Activated CD8-positive, alpha-beta T cell treated with anti-CD3 and anti-CD28 coated beads, Interleukin-2, amount 10 ng/mL, durations not matched to agents 7 days and 5 days (primary cell): ENCODE measurements around the gene SHBG. TPM values are rescaled to one million over a fixed set of nuclear protein-coding genes. Genes with fewer than 3 reads are reported as not detected.

Experiments
- ATAC-seq: fragments of 150-1000 bp; cut with Tn5 transposase; one replicate; pipeline ENCODE4 v1.10.0; 2021; ENCODE audit warnings: moderate library complexity
- CTCF ChIA-PET: fragments of 350-600 bp; sonication (Branson Sonifier 250); formaldehyde crosslinking; loops from one replicate; lab custom pipeline; 2021; ENCODE audit warnings: antibody characterized with exemption; lab: Charles Lee
- POLR2A ChIA-PET: fragments of 350-600 bp; sonication (Branson Sonifier 250); formaldehyde crosslinking; loops from one replicate; lab custom pipeline; 2021; ENCODE audit warnings: antibody characterized with exemption; lab: Charles Lee
- DNase-seq: peaks from one replicate; pipeline ENCODE4 v3.0.0-alpha.2; 2020
- H3K27ac Mint-ChIP-seq: one replicate; pipeline ENCODE4 v1.8.0; 2021; ENCODE audit warnings: mild to moderate bottlenecking, mixed read lengths
- H3K27me3 Mint-ChIP-seq: one replicate; pipeline ENCODE4 v1.8.0; 2021; ENCODE audit warnings: low read depth, mixed read lengths
- H3K36me3 Mint-ChIP-seq: one replicate; pipeline ENCODE4 v1.8.0; 2021; ENCODE audit warnings: low read depth, mixed read lengths
- H3K4me1 Mint-ChIP-seq: one replicate; pipeline ENCODE4 v1.8.0; 2021; ENCODE audit warnings: low read depth, mixed read lengths
- H3K4me3 Mint-ChIP-seq: one replicate; pipeline ENCODE4 v1.8.0; 2021; ENCODE audit warnings: mild to moderate bottlenecking, mixed read lengths
- H3K9me3 Mint-ChIP-seq: one replicate; pipeline ENCODE4 v1.8.0; 2022; ENCODE audit warnings: mixed read lengths; ENCODE audit not compliant: insufficient read depth
- total RNA-seq, 2 experiments: library from RNA; stranded (reverse); gene quantifications; one replicate each; pipeline ENCODE4 v1.2.3, GENCODE V29; 2021

SHBG gene
- total RNA-seq = not detected

GRCh38 chr17:7629939-7630571 lies at the start of gene SHBG:
Gene SHBG, plus strand, starts transcription at chr17:7630135. Its CDS starts 38 bp downstream, at chr17:7630173.
- Mint-ChIP-seq H3K4me3 (no peak within 1 kb of the TSS), H3K36me3 (peaks cover 5% of the 10 kb centered on the region), H3K9me3 (no peaks in the 10 kb centered on the region), H3K27ac (no peak within 1 kb of the TSS), H3K4me1 (peaks cover 14% of the 10 kb centered on the region), H3K27me3 (no peaks in the 10 kb centered on the region)
- POLR2A ChIA-PET = interaction anchor here (9.6 kb wide), 1 partner anchor 57 kb away, joined by 101 read pairs; the partner anchor contains the start of genes TP53 and WRAP53
- CTCF ChIA-PET = interaction anchor here (0.9 to 7.5 kb wide), 4 partner anchors 15 to 584 kb away, joined by 3 to 129 read pairs (median 4); partner anchors contain the start of genes FXR2, TP53 and WRAP53
- no peak for DNase-seq
- no peak for ATAC-seq

GRCh38 chr17:7580604-7581575 lies 49.0 kb upstream of the SHBG start:
- DNase-seq (no peak), ATAC-seq (no peak)
- ChIA-PET CTCF (interaction anchor here (0.6 to 2.6 kb wide), 8 partner anchors 9 to 225 kb away, joined by 3 to 14 read pairs (median 3); partner anchors contain the start of genes SENP3, SOX15 and WRAP53), POLR2A (interaction anchor here (0.6 to 6.8 kb wide), 7 partner anchors 8 to 276 kb away, joined by 3 to 105 read pairs (median 8); partner anchors contain the start of genes NAA38, POLR2A, SOX15 and TP53)
- Mint-ChIP-seq H3K4me3 (peak overlapping the region; percentile 2), H3K9me3 (no peaks in the 10 kb centered on the region), H3K36me3 (peaks cover 70% of the 10 kb centered on the region), H3K27me3 (no peaks in the 10 kb centered on the region), H3K27ac (peak overlapping the region; percentile 87), H3K4me1 (peaks cover 87% of the 10 kb centered on the region)

- peaks cover 77% of the 10 kb centered on the region for H3K4me1 Mint-ChIP-seq
- ATAC-seq (no peak), DNase-seq (no peak)
- POLR2A ChIA-PET = interaction anchor here (0.8 to 6.8 kb wide), 10 partner anchors 10 to 344 kb away, joined by 3 to 105 read pairs (median 5); partner anchors contain the start of genes SAT2, SENP3, TP53 and WRAP53
- peak overlapping the region; percentile 100 for H3K27ac Mint-ChIP-seq
- H3K36me3 Mint-ChIP-seq = peaks cover 59% of the 10 kb centered on the region
- no peaks in the 10 kb centered on the region for H3K27me3 Mint-ChIP-seq
- H3K4me3 Mint-ChIP-seq = peak overlapping the region; percentile 98
- CTCF ChIA-PET = interaction anchor here (0.7 to 5.3 kb wide), 7 partner anchors 11 to 227 kb away, joined by 3 to 45 read pairs (median 3); partner anchors contain the start of genes FXR2, TNFSF13, TP53 and WRAP53
- H3K9me3 Mint-ChIP-seq = no peaks in the 10 kb centered on the region
These were observed 47.3 kb upstream of the SHBG start for GRCh38 chr17:7582396-7583252.

GRCh38 chr17:7583253-7584109 lies 46.5 kb upstream of the SHBG start, which contains the start of gene MPDU1:
Gene MPDU1, plus strand, starts transcription at chr17:7583852. Its CDS starts 11 bp downstream, at chr17:7583863.
- H3K9me3 Mint-ChIP-seq = no peaks in the 10 kb centered on the region
- no peaks in the 10 kb centered on the region for H3K27me3 Mint-ChIP-seq
- H3K36me3 Mint-ChIP-seq = peaks cover 58% of the 10 kb centered on the region
- ChIA-PET POLR2A (interaction anchor here (0.6 to 6.8 kb wide), 25 partner anchors 11 to 994 kb away, joined by 3 to 105 read pairs (median 4); partner anchors contain the start of genes POLR2A, RANGRF, SAT2 and SENP3), CTCF (interaction anchor here (0.6 to 5.3 kb wide), 13 partner anchors 9 to 228 kb away, joined by 3 to 45 read pairs (median 4); partner anchors contain the start of genes FXR2, SENP3, TMEM102 and TNFSF13)
- H3K27ac Mint-ChIP-seq = peak within 1 kb of the TSS; percentile 100
- H3K4me3 Mint-ChIP-seq = peak within 1 kb of the TSS; percentile 98
- DNase-seq (peak; percentile 97), ATAC-seq (peak; percentile 82)
- H3K4me1 Mint-ChIP-seq = peaks cover 69% of the 10 kb centered on the region

GRCh38 chr17:7586673-7587419 lies 43.1 kb upstream of the SHBG start:
- no peaks in the 10 kb centered on the region for H3K9me3 Mint-ChIP-seq
- no peak for DNase-seq
- no peaks in the 10 kb centered on the region for H3K27me3 Mint-ChIP-seq
- H3K4me3 Mint-ChIP-seq = no peak overlapping the region
- H3K27ac Mint-ChIP-seq = no peak overlapping the region
- no peak for ATAC-seq
- H3K36me3 Mint-ChIP-seq = peaks cover 43% of the 10 kb centered on the region
- H3K4me1 Mint-ChIP-seq = peaks cover 37% of the 10 kb centered on the region
- ChIA-PET CTCF (interaction anchor here (1.0 to 5.3 kb wide), 7 partner anchors 8 to 232 kb away, joined by 3 to 45 read pairs (median 4); partner anchors contain the start of genes SENP3, TMEM95, TP53 and WRAP53), POLR2A (interaction anchor here (0.6 to 4.1 kb wide), 3 partner anchors 41 to 503 kb away, joined by 3 to 82 read pairs (median 3); partner anchors contain the start of genes SAT2, TP53 and WRAP53)

GRCh38 chr17:7587420-7588151 lies 42.3 kb upstream of the SHBG start:
- Mint-ChIP-seq H3K36me3 (peaks cover 44% of the 10 kb centered on the region), H3K27ac (peak overlapping the region; percentile 9), H3K9me3 (no peaks in the 10 kb centered on the region), H3K4me3 (no peak overlapping the region), H3K4me1 (peaks cover 30% of the 10 kb centered on the region), H3K27me3 (no peaks in the 10 kb centered on the region)
- DNase-seq (no peak), ATAC-seq (no peak)
- CTCF ChIA-PET = interaction anchor here (1.0 to 5.3 kb wide), 6 partner anchors 12 to 232 kb away, joined by 3 to 45 read pairs (median 4); partner anchors contain the start of genes TMEM95, TP53 and WRAP53
- POLR2A ChIA-PET = interaction anchor here (0.6 to 1.1 kb wide), 2 partner anchors 40 to 503 kb away, joined by 3 read pairs; partner anchors contain the start of gene SAT2

- H3K27ac Mint-ChIP-seq = no peak overlapping the region
- ChIA-PET CTCF (interaction anchor here (0.7 to 3.3 kb wide), 21 partner anchors 9 to 330 kb away, joined by 3 to 22 read pairs (median 6); partner anchors contain the start of genes CD68, FXR2, TMEM102 and TMEM95), POLR2A (interaction anchor here (0.7 to 2.0 kb wide), 5 partner anchors 9 to 75 kb away, joined by 3 to 9 read pairs (median 4); partner anchors contain the start of gene CD68)
- no peak for DNase-seq
- ATAC-seq = no peak
- H3K9me3 Mint-ChIP-seq = no peaks in the 10 kb centered on the region
- H3K4me1 Mint-ChIP-seq = peaks cover 21% of the 10 kb centered on the region
- H3K36me3 Mint-ChIP-seq = peaks cover 51% of the 10 kb centered on the region
- no peak overlapping the region for H3K4me3 Mint-ChIP-seq
- H3K27me3 Mint-ChIP-seq = no peaks in the 10 kb centered on the region
These were observed 41.3 kb upstream of the SHBG start for GRCh38 chr17:7588553-7589203.

GRCh38 chr17:7589204-7589868 lies 40.6 kb upstream of the SHBG start:
- ATAC-seq (peak; percentile 75), DNase-seq (peak; percentile 74)
- Mint-ChIP-seq H3K27me3 (no peaks in the 10 kb centered on the region), H3K27ac (no peak overlapping the region), H3K9me3 (no peaks in the 10 kb centered on the region), H3K4me3 (no peak overlapping the region), H3K36me3 (peaks cover 56% of the 10 kb centered on the region), H3K4me1 (peaks cover 20% of the 10 kb centered on the region)
- ChIA-PET CTCF (interaction anchor here (0.6 to 3.3 kb wide), 26 partner anchors 9 to 544 kb away, joined by 3 to 22 read pairs (median 6); partner anchors contain the start of genes CD68, FXR2, TMEM102 and TMEM95), POLR2A (interaction anchor here (0.7 to 2.0 kb wide), 6 partner anchors 9 to 76 kb away, joined by 3 to 9 read pairs (median 4); partner anchors contain the start of gene CD68)
